ENCODE results near the gene AOC3.
"Not testable (repeated sequence)": the region's sequence is repeated elsewhere in the genome, so short reads cannot be mapped to it uniquely, and the experiment has no call there.

Gene AOC3

DNA sequence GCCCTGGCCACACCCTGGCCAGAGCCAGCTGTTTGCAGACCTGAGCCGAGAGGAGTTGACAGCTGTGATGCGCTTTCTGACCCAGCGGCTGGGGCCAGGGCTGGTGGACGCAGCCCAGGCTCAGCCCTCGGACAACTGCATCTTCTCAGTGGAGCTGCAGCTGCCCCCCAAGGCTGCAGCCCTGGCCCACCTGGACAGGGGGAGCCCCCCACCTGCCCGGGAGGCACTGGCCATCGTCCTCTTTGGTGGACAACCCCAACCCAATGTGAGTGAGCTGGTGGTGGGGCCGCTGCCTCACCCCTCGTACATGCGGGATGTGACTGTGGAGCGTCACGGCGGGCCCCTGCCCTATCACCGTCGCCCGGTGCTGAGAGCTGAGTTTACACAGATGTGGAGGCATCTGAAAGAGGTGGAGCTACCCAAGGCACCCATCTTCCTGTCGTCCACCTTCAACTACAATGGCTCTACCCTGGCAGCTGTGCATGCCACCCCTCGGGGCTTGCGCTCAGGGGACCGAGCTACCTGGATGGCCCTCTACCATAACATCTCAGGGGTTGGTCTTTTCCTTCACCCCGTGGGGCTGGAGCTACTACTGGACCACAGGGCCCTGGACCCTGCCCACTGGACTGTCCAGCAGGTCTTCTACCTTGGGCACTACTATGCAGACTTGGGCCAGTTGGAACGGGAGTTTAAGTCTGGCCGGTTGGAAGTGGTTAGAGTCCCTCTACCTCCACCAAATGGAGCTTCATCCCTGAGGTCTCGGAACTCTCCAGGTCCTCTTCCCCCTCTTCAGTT, 6.0 kb upstream of the AOC3 start:
- DNase-seq, result no peak

DNA sequence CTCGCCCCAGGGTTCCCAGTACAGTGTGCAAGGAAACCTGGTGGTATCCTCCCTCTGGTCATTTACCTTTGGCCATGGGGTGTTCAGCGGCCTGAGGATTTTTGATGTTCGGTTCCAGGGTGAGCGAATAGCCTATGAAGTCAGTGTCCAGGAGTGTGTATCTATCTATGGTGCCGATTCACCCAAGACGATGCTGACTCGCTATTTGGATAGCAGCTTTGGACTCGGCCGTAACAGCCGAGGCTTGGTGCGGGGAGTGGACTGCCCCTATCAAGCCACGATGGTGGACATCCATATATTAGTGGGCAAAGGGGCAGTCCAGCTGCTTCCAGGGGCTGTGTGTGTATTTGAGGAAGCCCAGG, 5.5 kb upstream of the AOC3 start:
- no peak for DNase-seq

- DNase-seq, result peak; percentile 79
These were observed 4.9 kb upstream of the AOC3 start for GRCh38 chr17:42845918-42846593.

- no peak for DNase-seq
These were observed 4.3 kb upstream of the AOC3 start for GRCh38 chr17:42846594-42847280.

GRCh38 chr17:42848093-42848492, 2.9 kb upstream of the AOC3 start:
- DNase-seq, result no peak

- no peak for DNase-seq
These were observed 2.0 kb upstream of the AOC3 start for GRCh38 chr17:42849031-42849430.

- DNase-seq, result no peak
These were observed 1.4 kb upstream of the AOC3 start for GRCh38 chr17:42849451-42850181.

DNA sequence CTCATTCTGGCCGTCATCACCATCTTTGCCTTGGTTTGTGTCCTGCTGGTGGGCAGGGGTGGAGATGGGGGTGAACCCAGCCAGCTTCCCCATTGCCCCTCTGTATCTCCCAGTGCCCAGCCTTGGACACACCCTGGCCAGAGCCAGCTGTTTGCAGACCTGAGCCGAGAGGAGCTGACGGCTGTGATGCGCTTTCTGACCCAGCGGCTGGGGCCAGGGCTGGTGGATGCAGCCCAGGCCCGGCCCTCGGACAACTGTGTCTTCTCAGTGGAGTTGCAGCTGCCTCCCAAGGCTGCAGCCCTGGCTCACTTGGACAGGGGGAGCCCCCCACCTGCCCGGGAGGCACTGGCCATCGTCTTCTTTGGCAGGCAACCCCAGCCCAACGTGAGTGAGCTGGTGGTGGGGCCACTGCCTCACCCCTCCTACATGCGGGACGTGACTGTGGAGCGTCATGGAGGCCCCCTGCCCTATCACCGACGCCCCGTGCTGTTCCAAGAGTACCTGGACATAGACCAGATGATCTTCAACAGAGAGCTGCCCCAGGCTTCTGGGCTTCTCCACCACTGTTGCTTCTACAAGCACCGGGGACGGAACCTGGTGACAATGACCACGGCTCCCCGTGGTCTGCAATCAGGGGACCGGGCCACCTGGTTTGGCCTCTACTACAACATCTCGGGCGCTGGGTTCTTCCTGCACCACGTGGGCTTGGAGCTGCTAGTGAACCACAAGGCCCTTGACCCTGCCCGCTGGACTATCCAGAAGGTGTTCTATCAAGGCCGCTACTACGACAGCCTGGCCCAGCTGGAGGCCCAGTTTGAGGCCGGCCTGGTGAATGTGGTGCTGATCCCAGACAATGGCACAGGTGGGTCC, 607 bp downstream of the AOC3 start:
- DNase-seq, result not testable (repeated sequence)

GRCh38 chr17:42852351-42852750, 1.4 kb downstream of the AOC3 start:
- no peak for DNase-seq

GRCh38 chr17:42853004-42853403, 2.0 kb downstream of the AOC3 start:
- no peak for DNase-seq

DNA sequence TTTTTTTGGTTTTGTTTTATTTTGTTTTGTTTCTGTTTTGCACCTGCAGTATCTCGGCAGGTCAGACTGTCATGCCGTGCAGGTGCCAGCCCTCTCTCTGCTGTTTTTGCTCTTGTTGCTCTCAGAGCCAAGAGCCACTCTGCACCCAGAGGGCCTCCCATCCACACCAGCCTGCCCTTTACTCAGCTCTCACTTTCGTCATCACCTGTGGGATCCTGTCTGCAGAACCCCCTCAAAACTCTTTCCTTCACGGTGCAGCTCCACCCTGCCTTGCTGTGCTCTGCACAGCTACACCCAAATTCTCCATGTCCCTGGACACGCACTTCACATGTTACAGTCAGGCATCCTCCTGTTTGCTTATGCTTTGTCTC, 2.6 kb downstream of the AOC3 start:
- DNase-seq, result no peak

DNA sequence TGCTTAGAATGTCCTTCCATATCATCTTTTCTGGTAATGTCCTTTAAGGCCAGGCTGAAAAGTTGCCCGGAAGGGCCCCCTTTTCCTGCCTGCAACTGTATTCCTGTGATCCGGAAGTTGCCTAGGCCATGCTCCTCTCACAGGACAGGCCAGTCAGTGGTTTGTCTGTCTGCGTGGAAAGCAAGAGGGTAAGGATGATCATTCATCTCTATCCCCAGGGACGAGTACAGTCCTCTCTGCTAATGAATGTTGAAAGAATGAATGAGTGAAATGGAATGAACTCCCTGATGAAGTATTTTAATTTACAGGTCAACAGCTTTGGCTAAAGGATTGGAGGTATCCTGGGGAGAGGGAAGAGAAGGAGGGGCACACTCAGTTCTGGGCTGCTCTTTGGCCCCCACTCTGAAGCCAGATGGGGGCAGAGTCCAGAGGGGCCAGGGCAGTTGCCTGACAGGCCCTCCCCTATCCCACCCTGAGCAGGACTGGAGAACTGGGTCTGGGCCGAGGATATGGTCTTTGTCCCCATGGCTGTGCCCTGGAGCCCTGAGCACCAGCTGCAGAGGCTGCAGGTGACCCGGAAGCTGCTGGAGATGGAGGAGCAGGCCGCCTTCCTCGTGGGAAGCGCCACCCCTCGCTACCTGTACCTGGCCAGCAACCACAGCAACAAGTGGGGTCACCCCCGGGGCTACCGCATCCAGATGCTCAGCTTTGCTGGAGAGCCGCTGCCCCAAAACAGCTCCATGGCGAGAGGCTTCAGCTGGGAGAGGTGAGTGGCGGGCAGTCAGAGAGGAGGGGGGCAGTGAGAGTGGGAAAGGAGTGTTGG, 3.2 kb downstream of the AOC3 start:
- no peak for DNase-seq

DNA sequence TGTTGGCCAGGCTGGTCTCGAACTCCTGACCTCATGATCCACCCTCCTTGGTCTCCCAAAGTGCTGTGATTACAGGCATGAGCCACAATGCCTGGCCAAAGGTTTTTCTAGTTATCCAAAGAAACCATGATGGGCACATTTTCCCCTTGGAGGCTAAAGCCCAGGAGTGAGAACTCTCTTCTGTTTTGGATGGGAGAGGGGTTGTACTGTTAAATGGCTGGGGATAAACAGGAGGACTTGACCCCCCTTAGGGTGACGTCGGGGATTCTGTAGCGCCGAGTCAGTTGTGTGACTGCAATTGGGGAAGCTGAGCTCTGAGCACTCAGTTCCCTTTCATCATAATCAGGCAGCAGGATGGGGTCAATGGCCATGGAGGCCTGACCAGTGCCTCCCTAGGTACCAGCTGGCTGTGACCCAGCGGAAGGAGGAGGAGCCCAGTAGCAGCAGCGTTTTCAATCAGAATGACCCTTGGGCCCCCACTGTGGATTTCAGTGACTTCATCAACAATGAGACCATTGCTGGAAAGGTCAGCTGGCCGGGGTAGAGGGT, 4.1 kb downstream of the AOC3 start:
- no peak for DNase-seq

DNA sequence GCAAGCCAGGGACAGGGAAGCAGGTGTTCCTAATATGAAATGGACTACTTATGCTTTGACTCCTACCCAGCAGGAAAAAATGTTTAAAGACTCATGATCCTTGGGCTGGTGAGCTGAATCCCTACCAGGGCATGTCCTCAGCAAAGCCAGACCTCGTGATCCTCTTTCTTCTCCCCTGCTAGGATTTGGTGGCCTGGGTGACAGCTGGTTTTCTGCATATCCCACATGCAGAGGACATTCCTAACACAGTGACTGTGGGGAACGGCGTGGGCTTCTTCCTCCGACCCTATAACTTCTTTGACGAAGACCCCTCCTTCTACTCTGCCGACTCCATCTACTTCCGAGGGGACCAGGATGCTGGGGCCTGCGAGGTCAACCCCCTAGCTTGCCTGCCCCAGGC, 5.1 kb downstream of the AOC3 start:
- DNase-seq, result not testable (repeated sequence)

- DNase-seq, result not testable (repeated sequence)
These were observed 5.5 kb downstream of the AOC3 start for GRCh38 chr17:42856516-42856915.

DNA sequence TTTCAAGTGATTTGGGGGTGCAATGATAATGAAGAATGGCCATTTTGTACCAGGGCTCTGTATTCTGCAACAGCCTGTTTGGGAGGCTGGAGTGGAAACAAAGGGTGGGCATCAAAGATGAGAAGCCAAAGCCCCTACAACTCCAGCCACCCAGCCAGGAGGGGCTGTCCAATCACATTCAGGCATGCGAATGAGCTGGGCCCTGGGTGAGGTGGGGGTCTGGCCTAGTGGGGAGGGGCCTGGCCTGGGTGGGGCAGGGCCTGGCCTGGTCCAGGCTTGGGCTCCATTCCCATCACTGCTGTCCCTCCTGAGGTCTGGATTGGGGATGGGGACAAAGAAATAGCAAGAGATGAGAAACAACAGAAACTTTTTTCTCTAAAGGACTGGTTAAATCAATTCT, 6.4 kb downstream of the AOC3 start:
- DNase-seq, result no peak

DNA sequence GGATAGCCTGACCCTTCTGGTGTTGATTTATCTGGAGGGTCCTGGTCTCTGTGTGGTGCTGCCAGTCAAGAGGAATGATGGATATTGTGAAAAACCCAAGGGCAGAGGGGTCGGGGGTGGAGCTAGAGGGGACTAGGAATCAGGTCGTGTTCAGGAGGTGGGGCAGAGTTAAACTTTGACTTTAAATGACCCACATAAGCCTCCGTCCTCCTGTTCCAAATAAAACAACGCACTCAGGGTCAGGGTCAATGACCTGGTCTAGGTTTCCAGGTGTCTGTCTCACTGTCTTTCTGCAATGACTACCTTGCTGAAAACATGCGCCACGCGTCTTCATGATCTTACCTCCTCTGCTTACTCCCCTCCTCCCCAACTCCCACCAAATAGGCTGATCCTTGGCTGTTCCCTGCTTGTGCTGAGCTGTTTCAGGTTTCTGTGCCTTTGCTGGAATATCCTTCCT, 14.7 kb downstream of the AOC3 start:
- no peak for DNase-seq

DNA sequence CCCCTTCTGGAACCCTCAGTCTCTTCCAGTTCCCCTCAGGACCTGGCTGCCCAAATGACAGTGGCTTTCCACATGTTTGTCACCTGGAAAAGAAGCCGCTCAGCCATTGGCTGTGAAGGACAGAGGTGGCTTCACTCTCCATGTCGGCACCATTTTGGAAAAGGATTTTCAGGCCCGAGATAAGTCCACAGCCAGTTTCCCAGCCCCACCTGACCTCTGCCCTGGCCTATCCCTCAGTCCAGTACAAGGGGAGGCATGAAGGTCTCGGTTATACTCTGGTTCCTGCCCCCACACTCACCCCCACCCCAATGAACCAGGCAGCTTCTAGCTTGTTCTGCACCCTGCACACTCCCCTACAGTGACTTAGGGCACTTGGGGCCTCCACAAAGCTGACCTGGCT, 15.2 kb downstream of the AOC3 start:
- no peak for DNase-seq

GRCh38 chr17:42866631-42867575, 15.9 kb downstream of the AOC3 start:
- no peak for DNase-seq
